ENCODE results near the gene USP35. TPM values are rescaled to one million over a fixed set of nuclear protein-coding genes. Genes with fewer than 3 reads are reported as not detected.

Gene USP35, protein sequence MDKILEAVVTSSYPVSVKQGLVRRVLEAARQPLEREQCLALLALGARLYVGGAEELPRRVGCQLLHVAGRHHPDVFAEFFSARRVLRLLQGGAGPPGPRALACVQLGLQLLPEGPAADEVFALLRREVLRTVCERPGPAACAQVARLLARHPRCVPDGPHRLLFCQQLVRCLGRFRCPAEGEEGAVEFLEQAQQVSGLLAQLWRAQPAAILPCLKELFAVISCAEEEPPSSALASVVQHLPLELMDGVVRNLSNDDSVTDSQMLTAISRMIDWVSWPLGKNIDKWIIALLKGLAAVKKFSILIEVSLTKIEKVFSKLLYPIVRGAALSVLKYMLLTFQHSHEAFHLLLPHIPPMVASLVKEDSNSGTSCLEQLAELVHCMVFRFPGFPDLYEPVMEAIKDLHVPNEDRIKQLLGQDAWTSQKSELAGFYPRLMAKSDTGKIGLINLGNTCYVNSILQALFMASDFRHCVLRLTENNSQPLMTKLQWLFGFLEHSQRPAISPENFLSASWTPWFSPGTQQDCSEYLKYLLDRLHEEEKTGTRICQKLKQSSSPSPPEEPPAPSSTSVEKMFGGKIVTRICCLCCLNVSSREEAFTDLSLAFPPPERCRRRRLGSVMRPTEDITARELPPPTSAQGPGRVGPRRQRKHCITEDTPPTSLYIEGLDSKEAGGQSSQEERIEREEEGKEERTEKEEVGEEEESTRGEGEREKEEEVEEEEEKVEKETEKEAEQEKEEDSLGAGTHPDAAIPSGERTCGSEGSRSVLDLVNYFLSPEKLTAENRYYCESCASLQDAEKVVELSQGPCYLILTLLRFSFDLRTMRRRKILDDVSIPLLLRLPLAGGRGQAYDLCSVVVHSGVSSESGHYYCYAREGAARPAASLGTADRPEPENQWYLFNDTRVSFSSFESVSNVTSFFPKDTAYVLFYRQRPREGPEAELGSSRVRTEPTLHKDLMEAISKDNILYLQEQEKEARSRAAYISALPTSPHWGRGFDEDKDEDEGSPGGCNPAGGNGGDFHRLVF
- polyA plus RNA-seq (2013, experiment 1 of 2; ENCODE audit: insufficient read length) = 9.3 TPM
- polyA plus RNA-seq (2013, experiment 2 of 2; ENCODE audit: insufficient read length) = 9.7 TPM

GRCh38 chr11:78188286-78189173 is at the start of gene USP35, which contains the start of gene KCTD21:
USP35 (plus strand) TSS chr11:78188919; CDS start chr11:78196246, 7,327 bp downstream.
KCTD21 (minus strand) TSS chr11:78188626; CDS start chr11:78174554, 14,072 bp downstream.
- DNase-seq = peak; percentile 97

- DNase-seq = peak; percentile 94
These were observed 49.0 kb upstream of the USP35 start, which contains the start of gene ALG8 for GRCh38 chr11:78139422-78140391. ALG8 (minus strand) TSS chr11:78139626; CDS start chr11:78139588, 38 bp downstream.

DNA sequence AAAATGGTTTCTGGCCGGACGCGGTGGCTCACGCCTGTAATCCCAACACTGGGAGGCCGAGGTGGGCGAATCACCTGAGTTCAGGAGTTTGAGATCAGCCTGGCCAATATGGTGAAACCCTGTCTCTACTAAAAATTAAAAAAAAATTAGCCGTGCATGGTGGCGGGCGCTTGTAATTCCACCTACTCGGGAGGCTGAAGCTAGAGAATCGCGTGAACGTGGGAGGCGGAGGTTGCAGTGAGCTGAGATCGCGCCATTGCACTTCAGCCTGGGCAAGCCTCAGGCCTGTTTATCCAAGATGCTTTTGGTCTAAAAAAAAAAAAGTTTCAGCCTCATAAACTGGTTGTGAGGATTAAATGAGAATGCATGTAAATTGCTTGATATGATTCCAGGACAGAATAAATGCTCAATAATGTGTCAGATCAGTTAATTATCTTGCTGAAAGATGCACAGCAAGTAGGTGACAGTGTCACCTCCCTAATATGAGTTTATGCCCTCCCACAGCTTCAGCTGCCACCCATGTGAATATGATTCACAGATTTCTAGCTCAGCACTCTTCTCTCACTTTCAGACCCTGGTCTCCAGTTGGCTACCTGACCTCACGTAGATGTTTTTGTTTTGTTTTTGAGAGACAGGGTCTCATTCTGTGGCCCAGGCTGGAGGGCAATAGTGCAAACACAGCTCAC is 48.2 kb upstream of the USP35 start:
- no peak for DNase-seq

- DNase-seq = no peak
These were observed 43.2 kb upstream of the USP35 start for GRCh38 chr11:78145511-78146025.

DNA sequence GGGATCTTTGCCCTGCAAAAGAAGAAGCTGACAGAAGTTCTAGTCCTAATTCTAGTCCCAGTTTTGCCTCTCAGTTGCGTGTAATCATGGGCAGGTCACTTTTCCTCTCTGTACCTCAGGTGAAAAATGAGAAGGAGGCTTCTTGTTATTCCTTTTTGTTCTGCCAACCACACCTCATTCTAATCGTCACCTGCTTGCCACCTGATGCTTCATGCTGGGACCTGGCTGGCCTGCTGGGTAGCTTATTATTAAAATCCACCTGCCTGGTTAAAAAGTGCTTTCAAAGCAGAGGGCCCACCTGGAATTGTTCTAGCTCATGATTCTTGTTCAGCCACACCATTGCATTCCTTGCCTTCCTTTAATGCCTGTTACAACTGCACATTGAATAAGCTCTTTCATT is 40.9 kb upstream of the USP35 start:
- DNase-seq = no peak

DNA sequence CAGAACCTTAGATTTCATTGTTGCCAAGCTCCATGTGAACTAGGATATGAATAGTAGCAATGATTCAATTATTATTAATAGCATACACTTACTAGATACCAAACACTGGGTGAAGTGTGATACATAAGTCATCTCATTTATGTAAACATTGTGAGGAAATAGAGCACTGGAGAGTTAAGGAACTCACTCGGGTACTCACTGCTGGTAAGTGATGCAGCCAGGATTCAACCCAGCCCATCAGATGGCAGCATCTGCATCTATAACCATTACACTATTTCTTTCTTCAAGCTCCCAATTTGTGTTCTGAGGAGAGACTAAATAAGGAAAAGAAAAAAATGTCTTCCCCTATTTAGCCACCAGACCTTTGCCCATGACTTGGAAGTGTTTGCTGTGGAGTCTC is 39.1 kb upstream of the USP35 start:
- DNase-seq = peak; percentile 75

- no peak for DNase-seq
These were observed 38.4 kb upstream of the USP35 start for GRCh38 chr11:78150346-78150745.

GRCh38 chr11:78150754-78151153 is 38.0 kb upstream of the USP35 start:
- no peak for DNase-seq

- DNase-seq = no peak
These were observed 36.9 kb upstream of the USP35 start for GRCh38 chr11:78151804-78152203.

DNA sequence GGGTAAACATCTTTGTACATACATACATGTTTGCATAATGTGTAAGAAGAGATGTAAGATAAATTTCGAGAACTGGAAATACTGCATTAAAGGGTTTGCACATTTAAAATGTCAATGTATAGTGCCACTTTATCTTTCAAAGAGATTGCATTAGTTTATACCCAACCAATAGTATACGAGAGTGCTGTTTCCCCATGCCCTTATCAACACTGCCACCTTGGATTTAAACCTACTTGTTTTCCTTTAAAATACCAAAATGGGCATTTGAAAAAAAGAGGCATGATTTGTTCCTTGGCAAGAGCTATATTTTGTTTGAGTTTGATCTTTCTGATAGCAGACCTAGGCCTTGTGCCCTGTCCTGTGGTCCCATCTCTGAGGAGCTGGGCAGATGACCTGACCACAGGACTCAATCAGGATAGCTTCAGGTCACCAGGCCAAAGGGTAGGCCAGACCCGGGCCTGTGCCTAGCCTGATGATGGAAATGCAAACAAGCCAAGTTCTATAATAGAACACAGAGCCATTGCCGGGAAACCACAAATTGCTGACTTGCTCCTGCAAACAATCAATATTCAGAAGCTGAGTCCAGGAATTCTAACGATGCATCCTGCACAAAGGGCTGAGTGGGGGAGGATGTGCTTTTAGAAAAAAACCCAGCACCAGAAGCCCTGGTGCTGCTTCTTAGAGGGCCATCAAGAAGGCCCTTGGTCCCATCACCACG is 32.4 kb upstream of the USP35 start:
- no peak for DNase-seq

GRCh38 chr11:78158987-78159652 is 29.6 kb upstream of the USP35 start:
- peak; percentile 19 for DNase-seq

DNA sequence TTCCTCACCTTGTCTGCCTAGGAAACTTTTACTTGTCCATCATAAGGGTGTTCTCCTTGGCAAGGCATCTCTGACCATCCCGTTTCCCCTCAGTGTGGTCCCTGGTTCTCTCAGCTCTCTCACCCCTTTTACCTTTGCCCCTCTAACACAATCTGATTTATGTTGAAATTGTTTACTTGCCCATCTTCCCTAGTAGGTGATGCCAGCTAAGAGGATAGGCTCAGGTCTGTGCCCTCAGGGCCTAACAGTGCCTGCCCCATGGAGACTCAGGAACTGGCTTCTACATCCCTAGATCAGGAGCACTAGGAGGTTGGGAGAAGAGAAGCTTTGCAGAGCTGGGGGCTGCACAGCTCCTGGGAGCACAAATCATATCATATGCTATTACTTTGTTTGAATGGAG is 28.2 kb upstream of the USP35 start:
- no peak for DNase-seq

- DNase-seq = no peak
These were observed 27.4 kb upstream of the USP35 start for GRCh38 chr11:78161346-78161745.

DNA sequence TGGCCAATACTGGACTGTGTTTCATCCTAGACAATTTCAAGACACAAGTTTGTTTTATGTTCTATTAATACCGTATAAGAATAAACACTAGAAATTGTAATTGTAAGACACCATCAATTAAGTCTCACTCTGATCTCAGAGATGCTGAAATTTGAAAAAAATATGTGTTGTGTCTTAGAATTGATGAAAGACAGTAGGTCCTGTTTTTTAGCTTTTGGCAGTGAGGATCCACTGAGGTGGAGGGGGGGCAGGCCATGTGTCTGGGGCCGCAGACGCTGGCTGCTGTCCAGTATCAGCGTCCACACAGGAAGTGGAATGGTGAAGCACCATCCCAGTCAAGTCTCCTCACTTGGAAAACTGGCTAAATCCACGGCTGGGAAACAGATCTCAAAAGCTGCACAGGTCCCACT is 26.8 kb upstream of the USP35 start:
- peak; percentile 45 for DNase-seq

- DNase-seq = no peak
These were observed 24.9 kb upstream of the USP35 start for GRCh38 chr11:78163828-78164227.

DNA sequence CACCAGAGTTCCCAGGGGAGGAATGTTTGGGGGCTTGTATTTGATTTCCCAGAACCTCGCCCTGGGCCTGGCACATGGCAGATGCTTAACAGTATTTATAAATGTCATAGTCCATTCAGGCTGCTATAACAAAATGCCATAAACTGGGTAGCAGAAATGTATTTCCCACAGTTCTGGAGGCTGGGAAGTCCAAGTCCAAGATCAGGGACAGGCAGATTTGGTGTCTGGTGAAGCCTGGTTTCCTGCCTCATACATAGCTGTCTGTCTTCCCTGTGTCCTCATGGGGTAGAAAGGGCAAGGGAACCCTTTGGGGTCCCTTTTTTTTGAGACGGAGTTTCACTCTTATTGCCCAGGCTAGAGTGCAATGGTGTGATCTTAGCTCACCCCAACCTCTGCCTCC is 24.2 kb upstream of the USP35 start:
- DNase-seq = no peak

GRCh38 chr11:78166855-78167469 is 21.8 kb upstream of the USP35 start:
- DNase-seq = no peak

Measured in fibroblast of skin of back (primary cell).